GM06990 (cell line): Measurements from ENCODE around the gene ZNF331.

Source experiments
- DNase-seq: peaks from one replicate; pipeline ENCODE4 v3.0.0-alpha.2; 2011; ENCODE audit not compliant: insufficient read length; ENCODE audit errors: extremely low read depth
- H3K27me3 ChIP-seq: replicated peaks from 2 replicates; pipeline ENCODE4 v1.6.0; 2011; ENCODE audit warnings: low read length; ENCODE audit not compliant: control insufficient read depth, insufficient read depth
- H3K36me3 ChIP-seq: 2 replicates; pipeline ENCODE4 v1.5.1; 2011; ENCODE audit warnings: low read length; ENCODE audit not compliant: control insufficient read depth, insufficient read depth
- H3K4me3 ChIP-seq: replicated peaks from 2 replicates; pipeline ENCODE4 v1.5.1; 2011; ENCODE audit warnings: low read depth, mild to moderate bottlenecking, control low read depth, low read length
- TF ChIP-seq, protein P1 (sequence below): IDR thresholded peaks from 2 replicates; pipeline ENCODE4 v1.5.1; 2011; ENCODE audit warnings: low read length, control low read depth, mild to moderate bottlenecking, inconsistent platforms; ENCODE audit not compliant: insufficient read depth, poor library complexity, severe bottlenecking

ZNF331 gene

DNA sequence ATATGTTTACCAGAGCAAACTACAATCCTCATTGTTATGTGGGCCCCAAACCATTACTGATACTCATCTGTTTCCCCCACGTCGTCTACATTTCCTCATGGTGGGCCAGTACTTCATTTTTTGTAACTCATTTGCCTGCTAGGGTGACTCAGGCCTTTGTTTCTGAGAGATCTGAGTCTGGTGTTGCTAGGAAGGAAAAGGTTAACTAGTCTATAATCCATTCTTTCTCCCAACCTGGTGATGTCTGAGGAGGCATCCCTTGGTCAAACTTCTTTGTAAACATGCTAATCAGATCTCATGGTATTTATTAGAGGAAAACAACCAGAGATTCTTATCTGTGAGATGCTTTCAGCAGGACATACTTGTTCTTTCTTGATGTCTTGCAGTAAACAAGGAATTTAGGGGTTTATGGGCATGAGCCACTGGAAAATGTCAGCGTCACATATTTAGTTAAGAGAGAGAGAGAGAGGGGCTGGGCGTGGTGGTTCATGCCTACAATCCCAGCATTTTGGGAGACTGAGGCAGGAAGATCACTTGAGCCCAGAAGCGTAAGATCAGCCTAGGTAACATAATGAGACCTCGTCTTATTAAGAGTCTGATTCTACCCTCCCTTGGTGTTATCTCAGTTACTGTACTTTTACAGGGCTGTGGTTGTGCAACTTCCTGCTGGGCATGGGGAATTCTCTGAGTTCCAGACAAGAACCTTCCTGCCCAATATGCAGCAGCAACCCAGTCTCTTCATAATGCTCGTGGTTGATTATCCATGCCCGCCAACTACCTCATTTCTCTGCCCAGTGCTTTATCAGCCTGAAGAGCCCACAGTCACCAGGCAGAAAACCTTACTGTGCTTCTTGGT, 84.2 kb downstream of the ZNF331 start:
- H3K27me3 ChIP-seq, result no peaks in the 10 kb centered on the region
- no peak for DNase-seq
- H3K4me3 ChIP-seq, result no peak overlapping the region
- TF ChIP-seq, protein P1, sequence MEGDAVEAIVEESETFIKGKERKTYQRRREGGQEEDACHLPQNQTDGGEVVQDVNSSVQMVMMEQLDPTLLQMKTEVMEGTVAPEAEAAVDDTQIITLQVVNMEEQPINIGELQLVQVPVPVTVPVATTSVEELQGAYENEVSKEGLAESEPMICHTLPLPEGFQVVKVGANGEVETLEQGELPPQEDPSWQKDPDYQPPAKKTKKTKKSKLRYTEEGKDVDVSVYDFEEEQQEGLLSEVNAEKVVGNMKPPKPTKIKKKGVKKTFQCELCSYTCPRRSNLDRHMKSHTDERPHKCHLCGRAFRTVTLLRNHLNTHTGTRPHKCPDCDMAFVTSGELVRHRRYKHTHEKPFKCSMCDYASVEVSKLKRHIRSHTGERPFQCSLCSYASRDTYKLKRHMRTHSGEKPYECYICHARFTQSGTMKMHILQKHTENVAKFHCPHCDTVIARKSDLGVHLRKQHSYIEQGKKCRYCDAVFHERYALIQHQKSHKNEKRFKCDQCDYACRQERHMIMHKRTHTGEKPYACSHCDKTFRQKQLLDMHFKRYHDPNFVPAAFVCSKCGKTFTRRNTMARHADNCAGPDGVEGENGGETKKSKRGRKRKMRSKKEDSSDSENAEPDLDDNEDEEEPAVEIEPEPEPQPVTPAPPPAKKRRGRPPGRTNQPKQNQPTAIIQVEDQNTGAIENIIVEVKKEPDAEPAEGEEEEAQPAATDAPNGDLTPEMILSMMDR, result no peak
- H3K36me3 ChIP-seq, result no peaks in the 10 kb centered on the region

- Histone ChIP-seq H3K27me3 (no peaks in the 10 kb centered on the region), H3K4me3 (no peak overlapping the region), H3K36me3 (no peaks in the 10 kb centered on the region)
- TF ChIP-seq, protein P1, result no peak
- DNase-seq, result no peak
Measured at GRCh38 chr19:53624771-53625545, 87.0 kb downstream of the ZNF331 start.

- Histone ChIP-seq H3K27me3 (no peaks in the 10 kb centered on the region), H3K4me3 (no peak overlapping the region), H3K36me3 (no peaks in the 10 kb centered on the region)
- TF ChIP-seq, protein P1, result no peak
- no peak for DNase-seq
Measured at GRCh38 chr19:53626486-53626885, 88.5 kb downstream of the ZNF331 start.

- DNase-seq, result no peak
- Histone ChIP-seq H3K4me3 (no peak overlapping the region), H3K36me3 (no peaks in the 10 kb centered on the region), H3K27me3 (no peaks in the 10 kb centered on the region)
- TF ChIP-seq, protein P1, result no peak
Measured at GRCh38 chr19:53626976-53627375, 89.0 kb downstream of the ZNF331 start.
